K562 (cell line): Measurements from ENCODE around the gene DUSP19. TPM values are rescaled to one million over a fixed set of nuclear protein-coding genes. Genes with fewer than 3 reads are reported as not detected.

Source experiments
- ATAC-seq: fragments of 200-7000 bp; cut with Tn5 transposase; 3 replicates; pipeline ENCODE4 v1.9.1; 2020; ENCODE audit warnings: moderate library complexity
- BruUV-seq: library from RNA; stranded (reverse); fragments of 400-500 nt; replicated peaks from 2 replicates; lab custom pipeline; 2021; lab: Mats Ljungman, UMichigan
- CTCF ChIA-PET: fragments of 300-600 bp; formaldehyde crosslinking; extraction: SDS; loops from one replicate; lab custom pipeline; 2021; ENCODE audit warnings: low intra/inter-chr PET ratio; lab: Yijun Ruan, JAX
- POLR2A ChIA-PET: fragments of 300-600, 350-650 bp; sonication (Branson Sonifier 250); formaldehyde crosslinking; extraction: SDS; loops from one replicate; lab custom pipeline; 2021; ENCODE audit warnings: antibody characterized with exemption, inconsistent platforms; lab: Yijun Ruan, JAX
- DNase-seq, 4 experiments: peaks; one replicate each; pipeline versions ENCODE4 v3.0.0 to v3.0.0-alpha.2; 2011 to 2018; ENCODE audit warnings: low spot score in 3 of 4, mixed read lengths in 3 of 4; ENCODE audit errors: extremely low read depth in 1 of 4
- FAIRE-seq: peaks from 2 replicates; lab custom pipeline; 2011; peaks lifted over from hg19 to GRCh38; lab: Jason Lieb, UNC
- H2AFZ ChIP-seq: 2 replicates; pipeline ENCODE4 v1.6.0; 2011; ENCODE audit warnings: low read depth, low read length, control low read depth, inconsistent platforms
- H3K27ac ChIP-seq: fragments of 200-600 bp; 3 replicates; pipeline ENCODE4 v1.8.0; 2011; ENCODE audit warnings: low read depth, mild to moderate bottlenecking, control low read depth, inconsistent platforms, low read length, moderate library complexity, mixed read lengths; ENCODE audit errors: extremely low read depth
- H3K27me3 ChIP-seq, 2 experiments: fragments of 300-600 bp in 1 of 2; 2 replicates in 1 of 2; 3 replicates in 1 of 2; pipeline versions ENCODE4 v1.6.0 to v1.8.0; 2011; ENCODE audit warnings: inconsistent platforms in 2 of 2, low read length in 2 of 2, mild to moderate bottlenecking in 1 of 2, mixed read lengths in 1 of 2, moderate library complexity in 1 of 2; ENCODE audit not compliant: control insufficient read depth in 2 of 2, insufficient read depth in 2 of 2
- H3K36me3 ChIP-seq: fragments of 300-600 bp; 3 replicates; pipeline ENCODE4 v1.8.0; 2011; ENCODE audit warnings: mild to moderate bottlenecking, low read length, inconsistent platforms; ENCODE audit not compliant: control insufficient read depth, insufficient read depth
- H3K4me1 ChIP-seq, 2 experiments: fragments of 200-600 bp in 1 of 2; replicated peaks in 1 of 2; 2 replicates in 1 of 2; 3 replicates in 1 of 2; pipeline versions ENCODE4 v1.5.1 to v1.8.0; 2011; ENCODE audit warnings: inconsistent platforms in 2 of 2, low read length in 2 of 2, mild to moderate bottlenecking in 1 of 2, mixed read lengths in 1 of 2, moderate library complexity in 1 of 2; ENCODE audit not compliant: control insufficient read depth in 2 of 2, insufficient read depth in 2 of 2
- H3K4me2 ChIP-seq: 2 replicates; pipeline ENCODE4 v1.6.1; 2011; ENCODE audit warnings: low read length, control low read depth, inconsistent platforms, mixed read lengths; ENCODE audit not compliant: insufficient read depth
- H3K4me3 ChIP-seq: fragments of 200-600 bp; sonication (generic), shearing (Covaris generic); 2 replicates; pipeline ENCODE4 v1.5.1; 2016; ENCODE audit warnings: control low read depth, inconsistent platforms
- H3K79me2 ChIP-seq: fragments of 200-600 bp; 3 replicates; pipeline ENCODE4 v1.8.0; 2011; ENCODE audit warnings: low read length, inconsistent platforms; ENCODE audit not compliant: control insufficient read depth, insufficient read depth
- H3K9ac ChIP-seq, 2 experiments: 2 replicates each; pipeline versions ENCODE4 v1.6.0 to v1.6.1; 2011; ENCODE audit warnings: low read depth in 2 of 2, low read length in 2 of 2, control low read depth in 1 of 2, inconsistent platforms in 1 of 2, mild to moderate bottlenecking in 1 of 2, mixed read lengths in 1 of 2; ENCODE audit not compliant: insufficient read depth in 1 of 2
- H3K9me1 ChIP-seq: one replicate; pipeline ENCODE4 v1.6.0; 2011; ENCODE audit warnings: inconsistent platforms, mild to moderate bottlenecking, low read length, moderate library complexity; ENCODE audit not compliant: control insufficient read depth, insufficient read depth
- H3K9me3 ChIP-seq: replicated peaks from 2 replicates; pipeline ENCODE4 v1.5.1; 2011; ENCODE audit warnings: low read depth, low read length, inconsistent platforms; ENCODE audit not compliant: control insufficient read depth, insufficient read depth
- H4K20me1 ChIP-seq: replicated peaks from 2 replicates; pipeline ENCODE4 v1.6.1; 2011; ENCODE audit warnings: low read length, inconsistent platforms, mixed read lengths; ENCODE audit not compliant: control insufficient read depth, insufficient read depth
- ATF4 ChIP-seq: fragments of 450-650 bp; formaldehyde crosslinking; IDR thresholded peaks from 2 replicates; pipeline ENCODE4 v1.4.0; 2022; ENCODE audit warnings: mild to moderate bottlenecking, moderate library complexity
- EHMT2 ChIP-seq: fragments of 450-650 bp; IDR thresholded peaks from 2 replicates; pipeline ENCODE4 v1.6.1; 2018; ENCODE audit warnings: antibody characterized with exemption
- ETV5 ChIP-seq: sonication (generic); formaldehyde crosslinking; IDR thresholded peaks from 2 replicates; pipeline ENCODE4 v1.4.0; 2020; ENCODE audit warnings: low read depth, mild to moderate bottlenecking, missing genetic modification reagents
- FUS ChIP-seq: fragments of 200-400 bp; formaldehyde crosslinking; optimal IDR thresholded peaks from 2 replicates; pipeline ENCODE3; 2017; ENCODE audit warnings: low read depth, low read length
- HMBOX1 ChIP-seq: sonication (generic); IDR thresholded peaks from 2 replicates; pipeline ENCODE4 v1.6.1; 2016
- NR2C2 ChIP-seq, 2 experiments: fragments of 200-800 bp in 1 of 2; sonication (Bioruptor generic) in 1 of 2; sonication (generic) in 1 of 2; formaldehyde crosslinking in 1 of 2; IDR thresholded peaks; 2 replicates each; pipeline versions ENCODE4 v1.6.1 to v1.8.0; 2016 to 2022; ENCODE audit warnings: mild to moderate bottlenecking in 1 of 2, missing compliant biosample characterization in 1 of 2, missing genetic modification characterization in 1 of 2, missing genetic modification reagents in 1 of 2
- PBX2 ChIP-seq, 2 experiments: IDR thresholded peaks in 1 of 2; conservative IDR thresholded peaks in 1 of 2; 2 replicates each; pipeline ENCODE4 v1.6.1; 2016; ENCODE audit warnings: low read depth in 2 of 2, mild to moderate bottlenecking in 1 of 2, missing compliant biosample characterization in 1 of 2, missing genetic modification characterization in 1 of 2, moderate library complexity in 1 of 2
- PHF21A ChIP-seq: fragments of 450-650 bp; IDR thresholded peaks from 2 replicates; pipeline ENCODE4 v1.6.1; 2017; ENCODE audit warnings: low read depth, borderline replicate concordance
- RCOR1 ChIP-seq, 2 experiments: IDR thresholded peaks; 2 replicates each; pipeline ENCODE4 v1.6.1; 2012; ENCODE audit warnings: low read depth in 2 of 2, low read length in 2 of 2, borderline replicate concordance in 1 of 2, improper control_type of control experiment in 1 of 2
- SMARCC2 ChIP-seq: fragments of 450-650 bp; IDR thresholded peaks from 2 replicates; pipeline ENCODE4 v1.6.1; 2017; ENCODE audit warnings: antibody characterized with exemption, moderate library complexity, mild to moderate bottlenecking, low read depth
- TRIM24 ChIP-seq, 2 experiments: fragments of 450-650 bp; IDR thresholded peaks; 2 replicates each; pipeline ENCODE4 v1.6.1; 2016
- ZNF395 ChIP-seq: fragments of 200-800 bp; sonication (Bioruptor generic); IDR thresholded peaks from 2 replicates; pipeline ENCODE4 v1.6.1; 2017; ENCODE audit warnings: missing genetic modification characterization, missing compliant biosample characterization
- ZSCAN32 ChIP-seq: fragments of 450-650 bp; formaldehyde crosslinking; IDR thresholded peaks from 2 replicates; pipeline ENCODE4 v1.4.0; 2020; ENCODE audit warnings: mild to moderate bottlenecking, moderate library complexity
- WGBS: fragments of 100-300 bp; shearing (Covaris generic); methylation state at CpG from one replicate; pipeline ENCODE4 v1.1.6; 2016; ENCODE audit warnings: low coverage, mixed read lengths; ENCODE audit not compliant: insufficient coverage; ENCODE audit errors: missing lambda C conversion rate; 5-methylcytosine and 5-hydroxymethylcytosine counted together
- in situ Hi-C: fragments of 300-500 bp; cut with MboI; formaldehyde crosslinking; loops from 4 replicates; pipeline ENCODE4 v1.15.0; 2018; ENCODE audit warnings: inconsistent platforms, mixed read lengths
- intact Hi-C: fragments of 100-400 bp; cut with micrococcal nuclease; formaldehyde crosslinking; loops from 2 replicates; pipeline ENCODE4 v1.14.2; 2022
- polyA plus RNA-seq, 8 experiments: library from polyadenylated mRNA; depleted of rRNA in 4 of 8; stranded (reverse) in 5 of 8; unstranded in 3 of 8; fragments of >200 nt; fragmentation: Nextera tagmentation in 2 of 8; fragmentation: Illumina TruSeq in 1 of 8; extraction: Ambion mirVana in 2 of 8; extraction: Trizol in 1 of 8; gene quantifications; 2 replicates each; pipeline versions ENCODE4 v1.2.1 to v1.2.3, GENCODE V29; 2011 to 2014; ENCODE audit warnings: inconsistent platforms in 1 of 8, missing spikeins in 1 of 8
- total RNA-seq, 7 experiments: library from RNA; depleted of rRNA in 6 of 7; stranded (reverse); fragments of >200 nt in 6 of 7; fragmentation: Illumina TruSeq in 2 of 7; extraction: Trizol in 2 of 7; gene quantifications; 2 replicates each; pipeline versions ENCODE4 v1.2.1 to v1.2.3, GENCODE V29; 2011 to 2021; ENCODE audit warnings: low replicate concordance in 1 of 7

Gene DUSP19
- total and polyA plus RNA-seq, 9 of the 15 experiments (the other 6 are each of a cell fraction or from before 2014, with no cell fraction given), result 1.6 to 6.3 (median 3.1) TPM

- ATAC-seq, result peak; percentile 61
- Histone ChIP-seq H3K4me2 (peak overlapping the region; percentile 51; the same call in 1 of the 2 replicates), H3K27me3 (no peaks in the 10 kb centered on the region)
- TF ChIP-seq HMBOX1 (peak; percentile 7; the same call in 1 of the 2 replicates), EHMT2 (no peak), PHF21A (no peak), PBX2 (CRISPR knock-in tag; IDR thresholded peaks at IDR 0.05; ENCODE audit: low read depth) (no peak), PBX2 (tag; conservative IDR thresholded peaks at IDR 0.05; ENCODE audit: low read depth) (no peak), ATF4 (CRISPR knock-in tag) (peak; percentile 90), NR2C2 (CRISPR knock-in tag; IDR thresholded peaks at IDR 0.05) (no peak), NR2C2 (tag; IDR thresholded peaks at IDR 0.05) (peak; percentile 38; the same call in 1 of the 2 replicates), FUS (no peak), ZSCAN32 (CRISPR knock-in tag) (peak; percentile 73), SMARCC2 (peak; percentile 28; the same call in 1 of the 2 replicates), ZNF395 (CRISPR knock-in tag) (no peak), ETV5 (CRISPR knock-in tag) (no peak), TRIM24 (IDR thresholded peaks at IDR 0.05) (peak; percentile 78 to 83; a peak in 3 of 4 replicates), RCOR1 (IDR thresholded peaks at IDR 0.05; ENCODE audit: borderline replicate concordance in 1 of 2, low read depth in 2 of 2, low read length in 2 of 2) (peak in 1 of 2 experiments; percentile 31; a peak in 1 of 4 replicates)
These were observed 46.4 kb upstream of the DUSP19 start for GRCh38 chr2:183031911-183032794.

More at GRCh38 chr2:183031911-183032794, 46.4 kb upstream of the DUSP19 start:
- intact Hi-C loops (no loop called here), in situ Hi-C loops (no loop called here)
- no peak for FAIRE-seq
- no peak overlapping the region for H2AFZ ChIP-seq
- ChIA-PET POLR2A (interaction anchor here (0.7 to 1.7 kb wide), 7 partner anchors 9 to 22 kb away, joined by 3 to 6 read pairs (median 5); no protein-coding TSS in a partner anchor), CTCF (no interaction called here)
- peaks cover 11 to 29% of the 10 kb centered on the region in 2 experiments for H3K4me1 ChIP-seq
- peaks cover 3% of the 10 kb centered on the region; the same call in 1 of the 3 replicates for H3K36me3 ChIP-seq
- H3K9me3 ChIP-seq, result no peaks in the 10 kb centered on the region
- no peak for DNase-seq
- H3K9me1 ChIP-seq, result no peaks in the 10 kb centered on the region
- H3K4me3 ChIP-seq, result no peak overlapping the region
- 41% methylated on average over 4 of the region's 4 CpGs for WGBS
- no peaks in the 10 kb centered on the region; the same call in 1 of the 2 replicates for H4K20me1 ChIP-seq
- no TSS peak for BruUV-seq
- peaks cover 100% of the 10 kb centered on the region for H3K79me2 ChIP-seq
- peak overlapping the region in 1 of 2 experiments; percentile 16; a peak in 1 of 4 replicates for H3K9ac ChIP-seq
- H3K27ac ChIP-seq, result peak overlapping the region; percentile 13; the same call in 2 of the 3 replicates
